Superior temporal gyrus (tissue), 1 donor: ENCODE data around the gene TCFL5.

ENCODE experiments used
- DNase-seq: peaks from one replicate; pipeline ENCODE4 v3.0.0-alpha.2; 2016; ENCODE audit errors: extremely low spot score

TCFL5 gene

DNA sequence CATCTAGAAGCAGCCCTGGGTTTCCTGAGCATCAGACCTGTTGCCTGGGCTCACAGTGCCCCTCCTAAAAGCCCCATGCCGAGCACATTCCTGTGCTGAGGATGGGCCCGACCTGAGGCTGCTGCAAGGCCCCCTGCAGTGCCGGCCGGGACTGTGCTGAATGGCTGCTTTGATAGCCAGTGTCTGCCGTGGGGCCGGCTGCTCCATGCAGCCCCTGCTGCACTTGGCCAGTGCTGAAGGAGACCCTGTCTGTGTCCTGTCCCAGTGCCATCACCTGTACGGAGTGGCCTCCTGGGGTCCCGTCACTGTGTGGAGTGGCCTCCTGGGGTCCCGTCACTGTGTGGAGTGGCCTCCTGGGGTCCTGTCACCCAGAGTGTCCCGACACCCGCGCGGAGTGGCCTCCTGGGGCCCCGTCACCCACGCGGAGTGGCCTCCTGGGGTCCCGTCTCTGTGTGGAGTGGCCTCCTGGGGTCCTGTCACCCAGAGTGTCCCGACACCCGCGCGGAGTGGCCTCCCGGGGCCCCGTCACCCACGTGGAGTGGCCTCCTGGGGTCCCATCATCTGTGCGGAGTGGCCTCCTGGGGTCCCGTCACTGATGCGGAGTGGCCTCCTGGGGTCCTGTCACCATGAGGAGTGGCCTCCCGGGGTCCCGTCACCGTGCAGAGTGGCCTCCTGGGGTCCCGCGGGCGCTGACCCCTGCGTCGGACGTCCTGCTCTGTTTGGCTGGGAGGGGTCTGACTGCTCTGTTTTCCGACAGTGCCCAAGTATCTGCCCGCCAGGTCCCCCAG is 37.7 kb downstream of the TCFL5 start:
- DNase-seq = no peak

DNA sequence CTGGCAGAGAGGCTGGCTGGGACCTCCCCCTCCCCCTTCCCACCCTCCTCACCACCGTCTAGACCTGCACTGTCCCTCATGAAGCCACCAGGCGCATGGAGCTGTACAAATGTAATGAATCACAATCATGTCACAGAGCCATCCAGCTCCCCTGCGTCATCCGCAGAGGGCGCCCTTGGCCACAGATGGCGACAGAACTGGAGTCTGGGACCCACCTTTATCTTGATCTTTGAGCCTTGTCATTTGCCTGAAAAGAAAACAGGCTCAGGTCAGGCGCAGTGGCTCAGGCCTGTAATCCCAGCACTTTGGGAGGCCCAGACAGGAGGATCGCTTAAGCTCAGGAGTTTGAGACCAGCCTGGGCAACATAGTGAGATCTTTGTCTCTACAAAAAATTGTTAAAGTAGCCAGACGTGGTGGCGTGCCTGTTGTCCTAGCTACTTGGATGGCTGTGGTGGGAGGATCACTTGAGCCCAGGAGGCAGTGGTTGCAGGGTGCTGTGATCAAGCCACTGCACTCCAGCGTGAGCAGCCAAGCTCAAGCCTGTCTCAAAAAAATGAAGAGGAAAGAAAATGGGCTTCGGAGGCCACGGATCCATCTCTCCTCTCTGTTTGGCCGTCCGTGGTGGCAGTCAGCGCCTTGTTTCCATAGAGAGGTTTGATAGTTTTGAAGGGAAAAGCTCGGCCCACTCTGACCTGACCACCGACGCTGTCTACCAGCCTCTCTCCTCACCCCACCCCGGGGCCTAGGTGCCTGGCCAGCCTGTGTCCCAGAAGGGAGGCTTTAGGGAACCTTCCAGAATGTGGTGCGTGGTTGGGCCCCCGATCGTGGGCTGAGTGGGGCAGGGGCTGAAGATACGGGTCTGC is 38.6 kb downstream of the TCFL5 start:
- peak; percentile 58 for DNase-seq

DNA sequence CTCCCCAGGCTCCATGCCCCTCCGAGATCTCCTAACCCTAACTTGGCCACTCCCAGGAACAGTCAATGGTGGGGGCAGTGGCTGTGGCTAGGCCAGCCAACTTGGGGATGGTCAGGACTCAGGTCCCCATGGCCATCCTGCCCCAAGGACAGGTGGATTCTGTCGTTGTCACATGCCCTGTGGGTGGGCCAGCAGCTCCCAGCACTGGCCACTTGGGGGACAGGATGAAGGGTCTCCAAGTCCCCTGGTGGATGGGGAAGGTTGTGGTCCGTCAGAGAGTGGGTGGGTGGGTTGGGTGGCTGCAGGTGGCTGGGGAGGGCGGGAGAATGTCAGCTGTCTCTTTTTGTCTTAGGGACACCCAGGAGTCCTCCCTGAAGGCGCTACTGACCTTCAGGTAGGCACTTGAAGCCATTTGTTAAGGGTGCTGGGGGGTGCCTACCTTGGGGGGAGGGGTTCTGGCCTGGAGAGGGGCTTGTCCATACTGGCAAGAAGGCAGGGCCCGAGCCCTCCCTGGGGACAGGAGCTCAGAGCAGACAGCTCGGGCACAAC is 39.3 kb downstream of the TCFL5 start:
- no peak for DNase-seq

DNA sequence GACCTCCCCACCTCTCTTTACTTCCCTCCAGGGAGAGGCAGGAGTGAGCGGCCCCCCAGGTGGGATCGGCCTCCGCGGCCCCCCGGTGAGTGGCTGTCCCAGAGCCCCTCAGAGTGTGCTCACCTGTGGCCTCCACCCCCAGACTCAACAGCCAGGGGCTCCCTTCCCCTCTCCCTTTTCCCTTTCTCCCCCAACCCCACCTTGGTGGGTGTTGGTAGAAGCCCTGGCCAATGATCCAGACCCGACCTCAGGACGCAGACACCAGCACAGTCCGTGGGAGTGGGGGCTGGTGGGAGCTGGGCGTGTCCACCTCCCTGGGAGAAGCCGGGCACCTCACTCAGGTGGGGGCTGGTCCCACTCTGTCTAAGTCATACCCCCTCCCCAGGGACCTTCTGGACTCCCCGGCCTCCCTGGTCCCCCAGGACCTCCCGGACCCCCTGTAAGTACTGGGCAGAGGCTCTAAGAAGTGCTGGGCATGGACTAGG is 39.9 kb downstream of the TCFL5 start:
- DNase-seq = no peak

DNA sequence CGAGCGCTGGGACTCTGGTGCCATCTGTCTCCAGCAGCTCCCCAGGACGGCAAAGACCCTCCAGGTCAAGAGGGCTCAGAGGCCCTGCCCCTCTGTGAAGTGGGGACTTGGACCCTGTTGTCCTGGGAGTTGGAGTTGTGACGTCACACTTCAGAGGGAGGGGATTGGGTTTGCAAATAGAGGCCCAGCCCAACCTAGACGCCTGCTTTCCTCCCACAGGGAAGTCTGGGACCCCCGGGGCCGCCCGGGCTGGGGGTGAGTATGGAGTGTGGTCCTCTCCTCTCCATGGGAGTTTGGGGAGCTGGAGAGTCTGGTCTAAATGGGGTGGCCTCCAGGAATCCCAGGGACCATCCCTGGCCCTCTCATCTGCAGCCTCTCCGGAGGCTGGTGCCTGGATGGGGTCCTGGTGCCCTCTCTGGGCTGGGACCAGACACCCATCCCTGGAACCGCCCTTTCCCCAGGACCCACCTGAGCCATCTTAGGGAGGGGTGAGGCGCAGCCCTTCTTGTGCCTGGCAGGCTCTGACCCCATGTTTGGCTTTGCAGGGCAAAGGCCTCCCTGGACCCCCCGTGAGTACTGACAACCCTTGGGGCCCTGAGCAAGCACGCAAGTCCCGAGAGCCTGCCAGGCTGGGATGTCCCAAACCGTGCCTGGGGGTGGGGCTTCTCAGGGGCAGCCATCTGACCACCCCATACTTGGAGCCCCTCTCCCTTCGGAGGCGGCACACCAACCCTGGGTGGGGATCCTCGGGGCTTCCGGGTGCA is 40.5 kb downstream of the TCFL5 start:
- no peak for DNase-seq

DNA sequence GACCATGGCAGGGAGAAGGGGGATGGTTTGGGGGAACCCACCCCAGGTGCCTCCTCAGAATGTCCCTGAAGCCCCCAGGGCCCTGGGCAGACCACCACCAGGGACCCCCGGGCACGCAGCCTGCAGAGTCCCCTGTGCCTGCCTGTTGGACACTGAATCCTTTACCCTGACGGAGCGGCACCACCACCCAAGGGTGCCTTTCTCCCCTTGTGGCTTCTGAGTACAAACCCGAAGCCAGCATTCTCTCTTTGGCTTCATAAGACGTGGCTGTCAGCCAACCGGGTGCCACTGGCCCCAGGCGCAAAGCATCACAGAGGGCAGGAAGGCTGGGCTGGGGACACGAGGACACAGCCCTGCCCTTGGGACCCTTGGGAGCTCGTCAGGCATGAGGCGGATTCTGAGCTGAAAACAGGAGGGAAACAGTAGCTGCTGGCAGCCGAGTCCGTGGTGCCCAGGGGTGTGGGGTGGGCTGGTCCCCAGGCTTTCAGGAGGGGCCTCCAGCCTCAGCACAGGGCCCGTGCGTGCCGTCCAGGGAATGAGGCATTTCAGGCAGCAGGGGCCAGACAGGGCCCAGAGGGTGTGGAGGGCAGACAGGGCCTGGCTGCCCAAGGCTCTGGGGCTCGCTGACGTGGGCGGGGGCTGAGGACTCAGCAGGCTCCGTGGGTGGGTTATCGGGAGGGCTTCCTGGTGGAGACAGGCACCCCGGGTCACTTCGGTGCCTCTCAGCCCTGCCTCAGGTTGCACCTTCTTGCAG is 41.2 kb downstream of the TCFL5 start:
- DNase-seq = peak; percentile 59

DNA sequence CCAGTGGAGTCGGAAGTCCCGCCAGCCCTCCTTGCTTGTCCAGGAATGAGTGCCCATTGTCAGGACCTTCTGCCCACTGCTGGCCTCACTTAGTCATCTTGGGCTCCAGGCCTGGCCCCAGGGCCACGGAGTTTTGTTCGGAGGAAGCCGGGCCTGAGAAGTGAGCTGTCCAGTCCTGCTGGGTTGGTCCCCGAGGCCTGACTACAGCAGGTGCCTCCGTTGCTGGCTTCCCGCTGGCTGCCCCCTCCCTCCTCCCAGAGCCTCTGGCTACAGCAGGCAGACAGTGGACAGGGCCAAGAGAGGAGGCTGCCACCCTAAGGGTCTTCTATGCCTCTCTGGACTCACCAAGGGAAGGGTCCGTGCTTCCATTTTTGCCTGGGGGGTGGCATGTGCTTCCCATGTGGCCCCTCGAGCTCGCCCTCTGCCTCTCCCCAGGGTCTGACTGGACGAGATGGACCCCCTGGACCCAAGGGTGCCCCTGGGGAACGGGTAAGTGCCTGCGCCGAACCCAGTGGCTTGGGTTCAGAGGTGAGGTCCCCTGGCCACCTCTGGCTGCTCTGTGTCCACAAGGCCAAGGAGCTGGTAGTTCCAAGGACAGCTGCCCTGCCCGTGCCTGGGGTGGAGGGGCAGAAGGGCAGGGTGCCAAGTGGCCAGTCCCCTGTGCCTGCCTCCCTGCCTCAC is 42.0 kb downstream of the TCFL5 start:
- no peak for DNase-seq

DNA sequence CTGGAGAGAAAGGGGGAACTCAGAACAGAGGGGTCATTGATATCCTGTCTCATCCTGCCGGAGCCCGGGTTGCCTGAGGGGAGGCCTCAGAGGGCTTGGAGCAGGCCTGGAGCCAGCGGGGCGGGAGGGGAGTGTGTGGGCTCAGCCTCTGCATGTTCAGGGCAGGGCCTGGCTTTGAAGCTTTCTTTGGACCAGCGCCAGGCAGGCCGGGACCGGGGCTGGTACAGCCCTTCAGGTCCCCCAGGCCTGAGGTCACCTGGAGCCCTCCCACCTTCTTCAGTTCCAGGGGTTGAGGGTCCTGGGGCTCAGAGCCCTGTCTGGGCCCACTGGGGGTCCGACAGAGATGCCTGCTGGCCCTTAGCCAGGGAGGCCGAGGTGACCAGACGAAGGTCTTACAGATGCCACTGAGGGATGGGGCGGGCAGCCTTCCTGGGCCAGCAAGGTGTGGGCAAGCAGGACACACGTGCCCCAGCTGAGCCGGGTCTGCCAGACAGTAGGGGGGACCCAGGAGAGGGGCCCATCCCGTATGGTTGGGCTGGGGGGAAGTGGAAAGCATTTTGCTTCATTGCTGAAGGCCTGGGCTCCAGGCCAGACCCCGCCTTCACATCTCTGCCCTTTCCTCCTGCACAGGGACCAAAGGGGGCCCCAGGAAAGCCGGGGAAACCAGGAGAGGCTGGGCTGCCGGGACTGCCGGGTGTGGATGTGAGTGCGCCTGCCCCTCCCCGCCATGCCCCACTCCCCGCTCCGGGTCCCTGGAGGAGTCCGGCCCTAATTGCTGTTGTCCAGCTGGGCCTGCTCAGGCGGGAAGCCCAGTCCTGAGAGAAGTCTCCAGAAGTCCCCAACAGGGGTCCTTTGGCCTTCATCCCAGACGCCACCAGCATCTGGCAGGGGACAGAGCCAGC is 42.8 kb downstream of the TCFL5 start:
- peak; percentile 71 for DNase-seq

DNA sequence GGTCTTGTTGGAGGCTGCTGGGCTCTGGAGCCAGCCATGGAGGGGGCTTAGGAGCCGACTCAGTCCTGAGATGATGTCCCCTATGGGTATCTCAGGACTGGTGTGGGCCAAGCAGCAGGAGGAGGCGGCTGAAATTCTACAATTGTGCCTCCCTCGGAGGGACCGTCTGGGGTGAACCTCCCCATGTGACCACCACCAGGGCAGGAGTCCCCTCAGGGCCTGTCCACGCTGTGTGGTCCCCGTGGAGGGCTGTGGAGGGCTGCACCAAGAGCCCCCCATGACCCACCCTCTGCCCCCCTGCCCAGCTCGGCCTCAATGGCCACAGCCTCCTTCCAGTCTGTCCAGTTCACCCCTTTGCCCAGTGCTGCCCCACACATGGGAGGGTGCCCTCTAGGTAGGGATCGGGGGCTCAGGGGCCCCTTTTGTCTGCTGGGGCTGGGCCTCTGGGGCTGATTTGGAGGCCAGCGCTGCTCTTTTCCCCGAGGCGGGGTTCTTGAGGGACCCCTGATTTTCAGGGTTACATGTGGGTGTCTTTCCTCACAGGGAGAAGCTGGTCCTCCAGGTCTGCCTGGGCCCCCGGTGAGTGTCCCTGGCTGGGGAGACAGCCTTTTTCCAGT is 43.5 kb downstream of the TCFL5 start:
- DNase-seq = no peak

DNA sequence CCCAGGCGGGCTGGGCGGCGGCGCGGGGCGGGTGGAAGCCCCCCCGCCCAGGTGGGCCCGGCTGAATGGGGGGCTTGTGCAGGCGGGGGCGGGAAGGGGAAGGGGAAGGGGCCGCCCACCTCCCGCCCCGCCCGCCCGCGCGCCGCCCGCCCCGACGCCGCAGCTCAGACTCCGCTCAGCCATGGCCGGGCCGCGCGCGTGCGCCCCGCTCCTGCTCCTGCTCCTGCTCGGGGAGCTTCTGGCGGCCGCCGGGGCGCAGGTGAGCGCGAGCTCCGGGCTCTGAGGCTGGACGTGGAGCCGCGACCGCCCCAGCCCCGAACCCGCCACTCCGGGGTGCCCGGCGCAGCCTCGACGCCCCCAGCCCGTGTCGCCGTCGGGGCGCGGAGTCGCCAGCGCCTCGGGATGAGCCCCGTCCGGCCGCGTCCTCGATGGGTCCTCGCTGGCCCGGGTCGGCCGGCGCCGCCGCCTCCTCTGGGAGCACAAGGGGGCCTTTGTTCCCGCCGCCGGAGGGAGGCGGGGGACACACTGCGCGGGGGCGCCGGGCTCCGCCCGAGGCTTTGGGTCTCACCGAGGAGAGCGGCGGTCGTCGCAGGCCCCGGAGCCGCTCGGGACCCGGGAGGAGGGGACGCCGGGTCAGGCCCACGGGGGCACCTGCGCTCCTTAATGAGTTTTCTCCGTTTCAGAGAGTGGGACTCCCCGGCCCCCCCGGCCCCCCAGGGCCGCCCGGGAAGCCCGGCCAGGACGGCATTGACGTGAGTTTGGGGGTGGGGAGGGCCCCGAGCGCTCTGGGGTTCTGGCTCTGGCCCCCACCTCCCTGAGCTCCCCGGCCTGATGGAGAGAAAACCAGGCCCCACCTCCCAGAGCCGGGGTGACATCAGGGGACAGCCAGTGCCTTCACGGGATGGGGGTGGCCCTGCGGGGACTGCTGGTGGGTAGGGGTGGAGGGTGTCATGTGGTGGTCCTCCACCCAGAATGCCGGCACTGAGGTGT is 44.4 kb downstream of the TCFL5 start, which contains the start of gene COL9A3:
TSS of gene COL9A3 (plus strand) at position 167 of the 990 bp plus-strand sequence. CDS start at position 182, 15 bp downstream.
- peak; percentile 73 for DNase-seq

DNA sequence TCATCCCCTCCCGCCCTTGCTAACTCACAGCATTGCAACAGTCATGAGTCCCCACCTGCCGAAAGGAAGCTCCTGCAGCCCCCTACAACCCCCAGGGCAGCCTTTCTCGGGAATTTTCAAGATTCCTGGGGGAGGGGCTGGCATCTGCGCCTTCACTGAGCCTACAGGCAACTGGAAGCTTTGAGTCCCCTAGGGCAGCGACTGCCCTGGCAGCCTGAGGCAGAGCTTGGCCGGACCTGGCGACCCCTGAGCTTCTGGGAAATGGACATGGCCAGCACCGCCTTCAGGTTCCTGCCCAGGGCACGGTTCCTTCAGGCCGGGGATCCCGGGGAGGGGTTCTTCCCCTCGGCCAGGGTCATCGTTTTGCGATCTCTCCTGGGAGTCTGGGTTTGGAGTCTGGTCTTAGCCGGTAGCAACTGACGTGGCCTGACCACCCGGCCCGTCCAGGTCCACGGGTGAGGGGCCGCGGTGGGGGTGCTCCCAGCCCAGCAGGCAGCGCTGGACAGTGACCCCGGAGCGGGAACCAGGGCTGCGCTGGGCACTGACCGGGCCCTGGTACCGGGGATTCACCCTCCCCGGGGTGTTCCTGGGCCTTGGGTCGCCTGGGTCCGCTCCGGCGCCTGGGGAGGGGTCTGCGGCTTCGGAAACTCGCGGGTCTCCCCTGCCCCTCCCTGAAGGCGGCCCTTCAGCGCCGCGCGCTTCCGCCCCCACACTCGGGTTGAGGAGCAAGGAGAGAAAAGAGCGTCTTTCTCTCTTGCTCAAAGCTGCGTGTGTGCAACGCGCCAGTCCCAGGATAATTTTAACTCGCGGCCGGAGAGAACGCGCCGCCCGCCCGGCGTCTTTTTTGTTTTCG is 45.4 kb downstream of the TCFL5 start:
- DNase-seq = no peak

DNA sequence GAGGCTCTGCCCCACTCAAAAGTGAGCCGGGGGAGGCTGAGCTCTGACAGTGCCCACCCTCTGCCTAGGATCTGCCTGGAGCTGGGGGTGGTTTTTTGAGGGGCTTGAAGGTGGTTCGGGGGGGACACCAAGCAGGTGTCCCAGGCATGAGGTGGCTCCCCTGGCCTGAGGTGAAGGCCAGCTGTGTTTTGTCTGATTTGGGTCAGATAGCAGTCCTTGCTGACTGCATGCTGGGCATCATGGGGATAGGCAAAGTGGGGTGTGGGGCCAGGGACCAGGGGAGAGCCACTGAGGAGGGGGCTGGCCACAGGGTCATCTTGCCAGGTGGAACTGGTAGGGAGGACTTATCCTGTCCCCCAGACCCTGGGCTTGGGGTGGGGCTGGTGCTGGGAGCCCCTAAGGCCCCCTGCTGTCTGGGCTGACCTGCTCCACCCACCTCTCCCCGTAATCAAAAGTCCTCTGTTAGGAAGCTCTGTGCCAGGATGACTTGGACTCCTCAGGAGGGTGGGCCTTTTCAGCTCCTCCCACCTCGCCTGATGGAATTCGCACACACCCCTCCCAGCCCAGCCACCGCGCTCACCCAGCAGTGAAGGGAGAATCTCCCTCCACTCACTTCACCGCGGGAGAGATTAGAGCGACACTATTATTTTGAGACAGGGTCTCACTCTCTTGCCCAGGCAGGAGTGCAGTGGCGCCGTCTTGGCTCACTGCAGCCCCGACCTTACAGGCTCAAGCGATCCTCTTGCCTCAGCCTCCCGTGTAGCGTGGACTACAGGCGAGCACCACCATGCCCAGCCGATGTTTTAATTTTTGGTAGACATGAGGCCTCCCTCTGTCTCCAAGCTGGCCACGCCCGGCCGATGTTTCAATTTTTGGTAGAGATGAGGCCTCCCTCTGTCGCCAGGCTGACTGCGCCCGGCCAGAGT is 46.3 kb downstream of the TCFL5 start:
- no peak for DNase-seq

DNA sequence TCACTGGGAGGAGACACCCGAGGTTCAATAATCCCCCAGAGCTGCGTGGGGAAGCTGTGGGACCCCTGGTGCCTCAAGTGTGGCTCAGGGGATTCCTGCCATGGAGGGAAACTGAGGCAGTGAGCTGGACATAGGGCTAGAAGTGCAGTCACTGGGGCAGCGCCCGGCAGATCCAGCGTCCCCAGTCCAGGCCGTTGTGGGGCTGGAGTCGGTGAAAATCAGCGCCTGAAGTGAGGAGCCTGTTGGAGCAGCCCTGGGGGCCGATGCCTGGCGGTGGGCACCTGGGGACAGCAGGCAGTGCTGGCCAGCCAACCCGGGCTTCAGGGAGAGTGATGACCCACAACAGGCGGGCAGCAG is 46.9 kb downstream of the TCFL5 start:
- DNase-seq = no peak

DNA sequence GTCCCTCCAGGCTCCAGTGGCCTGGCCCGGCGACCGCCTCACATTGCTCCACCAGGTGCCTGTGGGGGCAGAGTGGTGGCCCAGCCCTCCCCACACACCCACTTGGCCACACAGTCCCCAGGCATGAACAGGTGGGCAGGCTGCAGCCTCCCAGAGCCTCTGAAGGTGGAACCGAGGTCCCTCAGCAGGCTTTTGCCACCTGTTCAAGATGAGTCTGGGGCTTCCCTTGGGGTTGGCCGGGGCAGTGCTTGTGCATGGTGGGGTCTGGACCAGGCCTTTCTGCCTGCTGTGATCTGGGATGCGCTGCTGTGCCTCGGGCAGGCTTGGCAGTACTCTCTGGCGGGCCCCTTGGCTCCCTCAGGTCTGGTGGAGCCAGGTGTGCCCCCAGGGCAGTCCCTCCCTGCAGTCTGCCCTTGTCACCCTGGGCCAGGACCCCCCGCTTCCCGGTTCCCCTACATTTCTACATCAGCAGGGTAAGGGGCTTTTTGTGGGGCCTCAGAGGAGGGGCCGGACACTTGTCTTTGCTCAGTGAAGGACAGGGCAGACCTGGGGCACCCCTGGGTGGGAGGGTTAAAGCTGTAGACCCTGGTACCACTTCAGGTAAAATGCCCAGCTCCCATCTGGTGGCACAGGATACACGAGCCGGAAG is 47.4 kb downstream of the TCFL5 start:
- no peak for DNase-seq

DNA sequence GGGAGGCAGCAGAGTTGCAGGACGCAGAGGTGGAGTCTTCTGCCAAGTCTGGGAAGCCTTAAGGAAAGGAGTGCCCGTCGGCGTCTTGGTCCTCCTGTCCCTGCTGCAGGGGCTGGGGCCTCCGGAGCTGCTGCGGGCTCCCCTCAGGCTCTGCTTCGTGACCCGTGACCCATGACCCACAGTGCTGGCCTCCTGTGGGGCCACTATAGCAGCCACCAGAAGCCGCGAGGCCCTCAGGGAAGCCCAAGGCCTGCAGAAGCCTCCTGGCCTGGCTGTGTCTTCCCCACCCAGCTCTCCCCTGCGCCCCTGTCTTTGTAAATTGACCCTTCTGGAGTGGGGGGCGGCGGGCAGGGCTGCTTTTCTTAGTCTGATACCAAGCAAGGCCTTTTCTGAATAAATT is 48.0 kb downstream of the TCFL5 start:
- DNase-seq = no peak
